ENCODE data around the gene ESR1.
"Not testable (repeated sequence)": the region's sequence is repeated elsewhere in the genome, so short reads cannot be mapped to it uniquely, and the experiment has no call there.

DNA sequence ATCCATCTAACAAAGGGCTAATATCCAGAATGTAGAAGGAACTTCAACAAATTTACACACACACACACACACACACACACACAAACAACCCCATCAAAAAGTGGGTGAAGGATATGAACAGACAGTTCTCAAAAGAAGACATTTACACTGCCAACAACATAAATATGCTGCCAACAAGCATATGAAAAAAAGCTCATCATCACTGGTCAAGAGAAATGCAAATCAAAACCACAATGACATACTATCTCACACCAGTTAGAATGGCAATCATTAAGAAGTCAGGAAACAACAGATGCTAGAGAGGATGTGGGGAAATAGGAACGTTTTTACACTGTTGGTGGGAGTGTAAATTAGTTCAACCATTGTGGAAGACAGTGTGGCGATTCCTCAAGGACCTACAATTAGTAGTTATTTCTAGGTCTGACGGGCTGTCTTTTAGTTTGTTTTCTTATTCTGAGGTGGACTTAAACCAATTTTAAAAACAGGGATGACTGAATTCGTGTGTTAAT, 59.9 kb downstream of the ESR1 start:
- TF ChIP-seq, protein P1, sequence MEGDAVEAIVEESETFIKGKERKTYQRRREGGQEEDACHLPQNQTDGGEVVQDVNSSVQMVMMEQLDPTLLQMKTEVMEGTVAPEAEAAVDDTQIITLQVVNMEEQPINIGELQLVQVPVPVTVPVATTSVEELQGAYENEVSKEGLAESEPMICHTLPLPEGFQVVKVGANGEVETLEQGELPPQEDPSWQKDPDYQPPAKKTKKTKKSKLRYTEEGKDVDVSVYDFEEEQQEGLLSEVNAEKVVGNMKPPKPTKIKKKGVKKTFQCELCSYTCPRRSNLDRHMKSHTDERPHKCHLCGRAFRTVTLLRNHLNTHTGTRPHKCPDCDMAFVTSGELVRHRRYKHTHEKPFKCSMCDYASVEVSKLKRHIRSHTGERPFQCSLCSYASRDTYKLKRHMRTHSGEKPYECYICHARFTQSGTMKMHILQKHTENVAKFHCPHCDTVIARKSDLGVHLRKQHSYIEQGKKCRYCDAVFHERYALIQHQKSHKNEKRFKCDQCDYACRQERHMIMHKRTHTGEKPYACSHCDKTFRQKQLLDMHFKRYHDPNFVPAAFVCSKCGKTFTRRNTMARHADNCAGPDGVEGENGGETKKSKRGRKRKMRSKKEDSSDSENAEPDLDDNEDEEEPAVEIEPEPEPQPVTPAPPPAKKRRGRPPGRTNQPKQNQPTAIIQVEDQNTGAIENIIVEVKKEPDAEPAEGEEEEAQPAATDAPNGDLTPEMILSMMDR (IDR thresholded peaks at IDR 0.05): not testable (repeated sequence)
- TF ChIP-seq POLR2A (IDR thresholded peaks at IDR 0.05): not testable (repeated sequence)
